Measurements from ENCODE around the gene PKMYT1.

- no peak for TF ChIP-seq CTCF (optimal IDR thresholded peaks at IDR 0.05 in 1 of 3, IDR thresholded peaks at IDR 0.05 in 1 of 3, conservative IDR thresholded peaks at IDR 0.05 in 1 of 3; ENCODE audit: extremely low read depth in 1 of 3, insufficient read depth in 2 of 3, low read length in 3 of 3)
- TF ChIP-seq EZH2 (IDR thresholded peaks at IDR 0.05; ENCODE audit: low read length): no peak
Measured at GRCh38 chr16:3020604-3021448, 40.6 kb upstream of the PKMYT1 start.
